Vagina (tissue), 2 donors: ENCODE data around the gene DPPA4. TPM values are rescaled to one million over a fixed set of nuclear protein-coding genes. Genes with fewer than 3 reads are reported as not detected.
"Not testable (repeated sequence)": the region's sequence is repeated elsewhere in the genome, so short reads cannot be mapped to it uniquely, and the experiment has no call there.

Source experiments
- DNase-seq, 2 donors: peaks; one replicate each; pipeline ENCODE4 v3.0.0-alpha.2; 2017; ENCODE audit errors: extremely low spot score in 2 of 2
- H3K27ac ChIP-seq: fragments of 200-600 bp; sonication (generic); one replicate; pipeline ENCODE4 v1.5.1; 2019
- H3K27me3 ChIP-seq: fragments of 200-600 bp; sonication (generic); one replicate; pipeline ENCODE4 v1.5.1; 2019
- H3K36me3 ChIP-seq, 2 donors: fragments of 200-600 bp; sonication (generic); one replicate each; pipeline ENCODE4 v1.5.1; 2017 to 2019
- H3K4me1 ChIP-seq: fragments of 200-600 bp; sonication (generic); one replicate; pipeline ENCODE4 v1.5.1; 2019
- H3K4me3 ChIP-seq, 2 donors: fragments of 200-600 bp; sonication (generic); 1 replicate in 1 of 2; 2 replicates in 1 of 2; pipeline ENCODE4 v1.5.1; 2016 to 2019
- H3K9me3 ChIP-seq: fragments of 200-600 bp; sonication (generic); one replicate; pipeline ENCODE4 v1.5.1; 2019
- CTCF ChIP-seq, 3 experiments: fragments of 450-650 bp in 2 of 3; fragments of 200-600 bp in 1 of 3; sonication (generic) in 1 of 3; IDR thresholded peaks; one replicate each; pipeline ENCODE4 v1.5.1; 2017 to 2019; ENCODE audit warnings: antibody characterized with exemption in 3 of 3, mild to moderate bottlenecking in 2 of 3, moderate library complexity in 2 of 3
- POLR2A ChIP-seq, 2 donors: fragments of 450-650 bp; IDR thresholded peaks; one replicate each; pipeline ENCODE4 v1.6.1; 2017; ENCODE audit warnings: antibody characterized with exemption in 2 of 2, mild to moderate bottlenecking in 2 of 2, moderate library complexity in 2 of 2
- POLR2AphosphoS5 ChIP-seq, 2 donors: sonication (generic); formaldehyde crosslinking; IDR thresholded peaks; one replicate each; pipeline ENCODE4 v1.9.0; 2017; ENCODE audit warnings: antibody characterized with exemption in 2 of 2, mild to moderate bottlenecking in 2 of 2, low read depth in 1 of 2; ENCODE audit not compliant: insufficient read depth in 1 of 2
- intact Hi-C: fragments of 100-400 bp; cut with DNase I; formaldehyde crosslinking; loops from one replicate; pipeline ENCODE4 v1.15.1; 2023
- total RNA-seq: library from RNA; depleted of rRNA; stranded (reverse); fragments of >200 nt; gene quantifications from one replicate; pipeline ENCODE4 v1.2.3, GENCODE V29; 2016

Gene DPPA4, protein sequence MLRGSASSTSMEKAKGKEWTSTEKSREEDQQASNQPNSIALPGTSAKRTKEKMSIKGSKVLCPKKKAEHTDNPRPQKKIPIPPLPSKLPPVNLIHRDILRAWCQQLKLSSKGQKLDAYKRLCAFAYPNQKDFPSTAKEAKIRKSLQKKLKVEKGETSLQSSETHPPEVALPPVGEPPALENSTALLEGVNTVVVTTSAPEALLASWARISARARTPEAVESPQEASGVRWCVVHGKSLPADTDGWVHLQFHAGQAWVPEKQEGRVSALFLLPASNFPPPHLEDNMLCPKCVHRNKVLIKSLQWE
- not detected for total RNA-seq

DNA sequence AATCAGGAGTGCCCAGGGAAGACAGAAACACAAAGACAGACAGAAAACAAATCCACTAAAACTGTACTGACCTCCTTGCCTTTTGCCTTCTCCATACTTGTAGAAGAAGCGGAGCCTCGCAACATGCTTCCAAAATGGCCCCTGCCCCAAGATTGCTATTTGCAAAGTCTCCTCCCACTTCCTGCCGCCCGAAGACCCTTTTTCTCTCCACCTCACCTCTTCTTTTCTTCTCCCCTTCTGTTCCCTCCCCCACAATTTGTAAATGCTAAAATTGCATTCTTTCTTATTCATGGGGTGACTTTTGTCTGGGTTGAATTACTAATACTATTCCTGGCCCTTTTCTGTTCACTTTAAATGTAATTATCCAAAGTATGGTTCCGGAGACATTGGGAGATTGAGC lies at the start of gene DPPA4:
Gene DPPA4 (minus strand): TSS at position 154 of the 400 bp plus-strand sequence. CDS start 29 bp downstream, at position 125.
- no peaks in the 10 kb centered on the region for H3K27me3 ChIP-seq
- H3K4me3 ChIP-seq = peak within 1 kb of the TSS in 1 of 2 donors; percentile 21
- no peaks in the 10 kb centered on the region for H3K9me3 ChIP-seq
- no peaks in the 10 kb centered on the region for H3K4me1 ChIP-seq
- DNase-seq = no peak
- H3K36me3 ChIP-seq = no peaks in the 10 kb centered on the region
- TF ChIP-seq CTCF (IDR thresholded peaks at IDR 0.05) (no peak), POLR2A (IDR thresholded peaks at IDR 0.05) (no peak), POLR2AphosphoS5 (IDR thresholded peaks at IDR 0.05; ENCODE audit: insufficient read depth in 1 of 2, low read depth in 1 of 2) (no peak)
- no peak within 1 kb of the TSS for H3K27ac ChIP-seq
- intact Hi-C loops = no loop called here

DNA sequence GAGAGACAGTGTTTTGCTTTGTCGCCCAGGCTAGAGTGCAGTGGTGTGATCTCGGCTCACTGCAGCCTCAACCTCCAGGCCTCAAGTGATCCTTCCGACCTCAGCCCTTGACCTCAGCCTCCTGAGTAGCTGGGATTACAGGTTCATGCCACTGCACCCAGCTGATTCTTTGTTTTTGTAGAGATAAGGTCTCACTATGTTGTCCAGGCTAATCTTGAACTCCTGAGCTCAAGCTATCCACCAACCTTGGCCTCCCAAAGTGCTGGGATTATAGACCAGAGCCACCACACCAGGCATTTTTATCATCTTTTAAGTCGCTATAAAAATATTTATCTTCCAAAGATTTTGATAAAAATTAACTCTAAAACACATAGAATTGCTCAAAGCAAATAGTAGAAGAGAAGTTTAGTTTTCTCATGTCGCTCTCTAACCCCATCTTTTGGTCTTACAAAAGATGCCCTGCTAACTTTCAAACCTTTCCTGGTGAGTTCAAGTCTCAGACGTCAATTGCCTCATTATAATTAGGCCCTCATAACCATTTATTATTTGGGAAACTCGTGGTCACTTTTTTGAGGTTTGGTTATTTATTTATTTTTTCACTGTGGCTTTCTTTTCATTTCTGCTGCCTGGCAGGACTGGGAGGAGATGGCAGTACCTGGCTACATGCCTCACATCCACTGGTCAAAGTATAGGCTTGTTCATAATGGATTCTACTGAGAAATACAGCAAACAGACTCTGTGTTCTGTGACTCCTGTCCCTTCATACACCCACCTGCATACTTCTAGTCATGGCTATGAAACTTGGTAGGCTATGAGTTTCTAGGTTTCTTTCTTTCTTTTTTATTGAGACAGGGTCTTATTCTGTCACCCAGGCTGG lies 48.3 kb upstream of the DPPA4 start:
- no peaks in the 10 kb centered on the region for H3K9me3 ChIP-seq
- no peaks in the 10 kb centered on the region for H3K27me3 ChIP-seq
- DNase-seq = no peak
- H3K4me1 ChIP-seq = no peaks in the 10 kb centered on the region
- TF ChIP-seq CTCF (IDR thresholded peaks at IDR 0.05) (no peak), POLR2A (IDR thresholded peaks at IDR 0.05) (no peak), POLR2AphosphoS5 (IDR thresholded peaks at IDR 0.05; ENCODE audit: insufficient read depth in 1 of 2, low read depth in 1 of 2) (no peak)
- H3K4me3 ChIP-seq = no peak overlapping the region
- intact Hi-C loops = no loop called here
- H3K36me3 ChIP-seq = no peaks in the 10 kb centered on the region
- H3K27ac ChIP-seq = no peak overlapping the region

DNA sequence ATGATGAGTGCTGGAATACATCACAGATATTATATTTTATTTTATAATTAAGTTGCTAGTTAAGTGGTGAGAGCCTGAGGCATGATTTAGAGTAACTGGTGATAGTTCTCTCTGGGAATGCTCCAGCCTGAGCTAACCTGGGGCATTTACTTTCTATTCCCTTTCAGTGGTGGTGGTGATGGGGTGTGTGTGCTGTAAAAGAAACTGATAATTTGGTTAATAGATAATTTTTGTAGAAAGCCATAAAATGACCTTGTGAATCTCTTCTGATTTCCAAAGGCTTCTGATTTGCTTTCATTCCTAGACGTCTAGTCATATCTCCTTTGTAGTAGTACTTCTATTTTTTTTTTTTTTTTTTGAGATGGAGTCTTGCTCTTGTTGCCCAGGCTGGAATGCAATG lies 46.8 kb upstream of the DPPA4 start:
- TF ChIP-seq CTCF (IDR thresholded peaks at IDR 0.05) = no peak
- Histone ChIP-seq H3K9me3 (no peaks in the 10 kb centered on the region), H3K36me3 (no peaks in the 10 kb centered on the region), H3K27ac (no peak overlapping the region), H3K27me3 (no peaks in the 10 kb centered on the region), H3K4me1 (no peaks in the 10 kb centered on the region), H3K4me3 (no peak overlapping the region)
- intact Hi-C loops = no loop called here
- no peak for DNase-seq

- no peak for TF ChIP-seq CTCF (IDR thresholded peaks at IDR 0.05)
- no peak for TF ChIP-seq POLR2AphosphoS5 (IDR thresholded peaks at IDR 0.05; ENCODE audit: insufficient read depth in 1 of 2, low read depth in 1 of 2)
- TF ChIP-seq POLR2A (IDR thresholded peaks at IDR 0.05) = no peak
- Histone ChIP-seq H3K36me3 (no peaks in the 10 kb centered on the region), H3K9me3 (no peaks in the 10 kb centered on the region), H3K27ac (no peak overlapping the region), H3K4me3 (no peak overlapping the region), H3K4me1 (no peaks in the 10 kb centered on the region), H3K27me3 (no peaks in the 10 kb centered on the region)
- no peak for DNase-seq
- intact Hi-C loops = no loop called here
These were observed 45.2 kb upstream of the DPPA4 start for GRCh38 chr3:109382588-109382987.

- TF ChIP-seq POLR2A (IDR thresholded peaks at IDR 0.05) (no peak), POLR2AphosphoS5 (IDR thresholded peaks at IDR 0.05; ENCODE audit: insufficient read depth in 1 of 2, low read depth in 1 of 2) (no peak), CTCF (IDR thresholded peaks at IDR 0.05) (no peak)
- intact Hi-C loops = no loop called here
These were observed 38.6 kb upstream of the DPPA4 start for GRCh38 chr3:109375975-109376374.

GRCh38 chr3:109374434-109374833 lies 37.1 kb upstream of the DPPA4 start:
- H3K4me1 ChIP-seq, H3K27ac ChIP-seq, H3K27me3 ChIP-seq, H3K4me3 ChIP-seq, H3K9me3 ChIP-seq, H3K36me3 ChIP-seq, intact Hi-C loops, DNase-seq: not testable (repeated sequence)

More at GRCh38 chr3:109375975-109376374, 38.6 kb upstream of the DPPA4 start:
- H3K9me3 ChIP-seq = no peaks in the 10 kb centered on the region
- no peaks in the 10 kb centered on the region for H3K4me1 ChIP-seq
- H3K4me3 ChIP-seq = no peak overlapping the region
- H3K27me3 ChIP-seq = no peaks in the 10 kb centered on the region
- no peak overlapping the region for H3K27ac ChIP-seq
- H3K36me3 ChIP-seq = no peaks in the 10 kb centered on the region
- DNase-seq = no peak
